BE2C (cell line): Measurements from ENCODE around the gene PASK.
A peak's percentile ranks its signal among the peaks of the same experiment; 100 is the strongest.

Experiments
- DNase-seq: peaks from one replicate; pipeline ENCODE4 v3.0.0-alpha.2; 2020
- H3K27me3 ChIP-seq: fragments of 250-450 bp; sonication (Bioruptor Pico); 2 replicates; pipeline ENCODE4 v1.5.1; 2020; ENCODE audit warnings: mild to moderate bottlenecking
- H3K36me3 ChIP-seq: fragments of 250-450 bp; sonication (Bioruptor Pico); 2 replicates; pipeline ENCODE4 v1.5.1; 2020; ENCODE audit warnings: mild to moderate bottlenecking
- H3K4me1 ChIP-seq: fragments of 250-450 bp; sonication (Bioruptor Pico); 2 replicates; pipeline ENCODE4 v1.5.1; 2020
- H3K4me3 ChIP-seq: 2 replicates; pipeline ENCODE4 v1.5.1; 2011; ENCODE audit warnings: low read depth, low read length
- H3K9me3 ChIP-seq: fragments of 250-450 bp; sonication (Bioruptor Pico); 2 replicates; pipeline ENCODE4 v1.5.1; 2020
- CTCF ChIP-seq: IDR thresholded peaks from 2 replicates; pipeline ENCODE4 v1.5.1; 2012; ENCODE audit warnings: mild to moderate bottlenecking, low read depth, low read length

The PASK gene

GRCh38 chr2:241065355-241065803, 83.9 kb downstream of the PASK start:
- DNase-seq: peak; percentile 10
- no peaks in the 10 kb centered on the region for H3K27me3 ChIP-seq

GRCh38 chr2:241064802-241065354, 84.4 kb downstream of the PASK start:
- Histone ChIP-seq H3K4me1 (no peaks in the 10 kb centered on the region), H3K27me3 (no peaks in the 10 kb centered on the region), H3K4me3 (no peak overlapping the region), H3K9me3 (no peaks in the 10 kb centered on the region), H3K36me3 (no peaks in the 10 kb centered on the region)
- no peak for TF ChIP-seq CTCF
- no peak for DNase-seq

More at GRCh38 chr2:241065355-241065803, 83.9 kb downstream of the PASK start:
- TF ChIP-seq CTCF: no peak
- H3K4me1 ChIP-seq: no peaks in the 10 kb centered on the region
- no peaks in the 10 kb centered on the region for H3K9me3 ChIP-seq
- no peaks in the 10 kb centered on the region for H3K36me3 ChIP-seq
- no peak overlapping the region for H3K4me3 ChIP-seq

DNA sequence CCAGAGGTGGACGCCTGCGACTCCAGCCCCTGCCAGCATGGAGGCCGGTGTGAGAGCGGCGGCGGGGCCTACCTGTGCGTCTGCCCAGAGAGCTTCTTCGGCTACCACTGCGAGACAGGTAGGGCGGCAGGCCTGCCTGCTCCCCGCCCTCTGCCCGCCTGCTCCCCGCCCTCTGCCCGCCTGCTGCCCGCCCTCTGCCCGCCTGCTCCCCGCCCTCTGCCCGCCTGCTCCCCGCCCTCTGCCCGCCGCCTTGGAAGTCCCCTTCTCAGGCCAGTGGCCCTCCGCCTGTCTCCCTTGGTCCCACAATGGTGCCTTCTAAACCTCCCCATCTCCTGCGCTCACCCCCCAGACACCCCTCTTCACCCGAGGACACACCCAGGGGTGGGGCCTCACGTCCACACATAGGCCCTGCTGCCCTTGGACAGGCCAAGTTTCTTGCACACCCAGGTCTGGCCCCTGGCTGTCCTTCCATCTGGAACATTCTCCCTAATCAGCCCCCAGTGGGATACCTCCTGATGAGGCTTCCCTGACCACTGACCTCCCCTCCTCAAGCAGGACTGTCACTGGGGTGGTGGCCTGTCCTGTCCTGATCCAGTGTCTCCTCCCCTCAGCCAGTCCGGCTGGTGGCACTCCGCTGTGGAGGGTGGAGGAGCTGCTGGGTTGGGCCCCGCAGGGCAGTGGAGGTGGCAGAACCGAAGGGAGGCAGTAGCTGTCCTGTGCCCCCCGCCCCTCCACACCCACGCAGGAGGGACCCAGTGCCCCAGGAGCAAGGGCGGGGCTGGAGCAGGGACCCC, 85.1 kb downstream of the PASK start:
- Histone ChIP-seq H3K36me3 (no peaks in the 10 kb centered on the region), H3K4me3 (no peak overlapping the region), H3K27me3 (no peaks in the 10 kb centered on the region), H3K9me3 (no peaks in the 10 kb centered on the region), H3K4me1 (no peaks in the 10 kb centered on the region)
- TF ChIP-seq CTCF: no peak
- DNase-seq: no peak

GRCh38 chr2:241063587-241063986, 85.7 kb downstream of the PASK start:
- no peak for DNase-seq
- H3K27me3 ChIP-seq: no peaks in the 10 kb centered on the region
- H3K4me1 ChIP-seq: no peaks in the 10 kb centered on the region
- H3K4me3 ChIP-seq: no peak overlapping the region
- no peak for TF ChIP-seq CTCF
- no peaks in the 10 kb centered on the region for H3K9me3 ChIP-seq
- no peaks in the 10 kb centered on the region for H3K36me3 ChIP-seq

DNA sequence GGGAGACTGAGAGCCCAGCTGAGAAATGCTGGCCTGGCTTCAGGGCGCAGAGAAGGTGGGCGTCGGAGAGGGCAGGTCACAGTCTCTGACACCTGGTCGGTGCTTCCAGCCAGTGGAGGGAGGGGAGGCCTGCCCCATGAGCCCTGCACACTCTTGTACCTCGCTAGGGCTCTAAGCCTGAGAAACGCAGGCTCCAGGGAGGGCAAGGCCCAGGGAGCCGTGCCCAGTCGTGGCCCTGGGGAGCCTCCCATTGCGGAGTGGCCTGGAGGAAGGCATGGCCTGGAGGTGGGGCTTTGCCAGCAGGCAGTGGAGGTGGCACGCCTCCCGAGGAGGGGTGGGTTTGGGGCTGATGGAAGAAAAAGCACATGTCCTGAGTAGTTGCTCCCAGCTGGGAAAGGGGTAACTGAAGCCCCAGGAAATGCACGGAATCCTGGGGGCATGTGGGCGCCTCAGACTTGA, 86.2 kb downstream of the PASK start:
- DNase-seq: peak; percentile 14
- H3K9me3 ChIP-seq: no peaks in the 10 kb centered on the region
- TF ChIP-seq CTCF: no peak
- no peaks in the 10 kb centered on the region for H3K36me3 ChIP-seq
- no peaks in the 10 kb centered on the region for H3K27me3 ChIP-seq
- no peak overlapping the region for H3K4me3 ChIP-seq
- H3K4me1 ChIP-seq: no peaks in the 10 kb centered on the region
